CD4-positive, alpha-beta T cell treated with Interleukin-15 for 1 hour (primary cell): ENCODE data around the gene NXPH4.

Source experiments
- DNase-seq: peaks from one replicate; pipeline ENCODE4 v3.0.0-alpha.2; 2020

Gene NXPH4

GRCh38 chr12:57219993-57220754, 3.6 kb downstream of the NXPH4 start:
- DNase-seq, result no peak

- no peak for DNase-seq
Observed at GRCh38 chr12:57220770-57221168, 4.2 kb downstream of the NXPH4 start.

- DNase-seq, result no peak
Observed at GRCh38 chr12:57221169-57221917, 4.7 kb downstream of the NXPH4 start.

- no peak for DNase-seq
Observed at GRCh38 chr12:57222286-57223190, 5.9 kb downstream of the NXPH4 start.

- peak; percentile 62 for DNase-seq
Observed at GRCh38 chr12:57223191-57224165, 6.9 kb downstream of the NXPH4 start.

- DNase-seq, result no peak
Observed at GRCh38 chr12:57224278-57224972, 7.8 kb downstream of the NXPH4 start.

GRCh38 chr12:57224973-57225679, 8.5 kb downstream of the NXPH4 start:
- DNase-seq, result peak; percentile 73

- DNase-seq, result no peak
Observed at GRCh38 chr12:57225680-57226210, 9.2 kb downstream of the NXPH4 start.

- no peak for DNase-seq
Observed at GRCh38 chr12:57226588-57227314, 10.2 kb downstream of the NXPH4 start.

- no peak for DNase-seq
Observed at GRCh38 chr12:57227315-57228115, 10.9 kb downstream of the NXPH4 start.

GRCh38 chr12:57229046-57229633, 12.5 kb downstream of the NXPH4 start:
- DNase-seq, result no peak

GRCh38 chr12:57229634-57230380, 13.2 kb downstream of the NXPH4 start, which contains the start of gene SHMT2:
Gene SHMT2 (plus strand): TSS chr12:57229711. CDS start chr12:57229779, 68 bp downstream.
- DNase-seq, result peak; percentile 95

- no peak for DNase-seq
Observed at GRCh38 chr12:57230381-57231155, 14.0 kb downstream of the NXPH4 start.

- no peak for DNase-seq
Observed at GRCh38 chr12:57231276-57232021, 14.9 kb downstream of the NXPH4 start.

GRCh38 chr12:57232156-57232756, 15.7 kb downstream of the NXPH4 start:
- no peak for DNase-seq
